DND-41 (cell line): Measurements from ENCODE around the gene TRIM44.

ENCODE experiments used
- ATAC-seq: fragments of 200-7000 bp; cut with Tn5 transposase; 3 replicates; pipeline ENCODE4 v1.9.1; 2021; ENCODE audit warnings: low read depth; ENCODE audit not compliant: insufficient read depth
- DNase-seq: peaks from one replicate; pipeline ENCODE4 v3.0.0-alpha.2; 2020
- H2AFZ ChIP-seq: 2 replicates; pipeline ENCODE4 v1.6.0; 2012; ENCODE audit warnings: low read depth, low read length
- H3K27ac ChIP-seq: 2 replicates; pipeline ENCODE4 v1.5.1; 2012; ENCODE audit warnings: low read length, inconsistent platforms
- H3K27me3 ChIP-seq: fragments of 200-600 bp; sonication (generic); 2 replicates; pipeline ENCODE4 v1.6.0; 2012; ENCODE audit warnings: low read length, mild to moderate bottlenecking, inconsistent platforms; ENCODE audit not compliant: insufficient read depth, poor library complexity
- H3K36me3 ChIP-seq: 2 replicates; pipeline ENCODE4 v1.5.1; 2012; ENCODE audit warnings: low read length, inconsistent platforms; ENCODE audit not compliant: insufficient read depth
- H3K4me1 ChIP-seq: 2 replicates; pipeline ENCODE4 v1.5.1; 2012; ENCODE audit warnings: mild to moderate bottlenecking, low read length; ENCODE audit not compliant: insufficient read depth
- H3K4me2 ChIP-seq: 2 replicates; pipeline ENCODE4 v1.6.0; 2012; ENCODE audit warnings: mild to moderate bottlenecking, moderate library complexity, low read length, inconsistent platforms; ENCODE audit not compliant: insufficient read depth
- H3K4me3 ChIP-seq, 2 experiments: fragments of 200-600 bp in 1 of 2; shearing (Covaris generic) in 1 of 2; 2 replicates each; pipeline ENCODE4 v1.5.1; 2012 to 2016; ENCODE audit warnings: inconsistent platforms in 2 of 2, low read length in 2 of 2, mild to moderate bottlenecking in 2 of 2, low read depth in 1 of 2, moderate library complexity in 1 of 2
- H3K79me2 ChIP-seq: 2 replicates; pipeline ENCODE4 v1.6.0; 2012; ENCODE audit warnings: low read length, inconsistent platforms; ENCODE audit not compliant: insufficient read depth
- H3K9ac ChIP-seq: 2 replicates; pipeline ENCODE4 v1.6.0; 2012; ENCODE audit warnings: low read depth, mild to moderate bottlenecking, inconsistent platforms, low read length, moderate library complexity
- H3K9me3 ChIP-seq: 2 replicates; pipeline ENCODE4 v1.5.1; 2012; ENCODE audit warnings: low read length, moderate library complexity, mild to moderate bottlenecking, inconsistent platforms; ENCODE audit not compliant: insufficient read depth, severe bottlenecking
- H4K20me1 ChIP-seq: 2 replicates; pipeline ENCODE4 v1.6.0; 2012; ENCODE audit warnings: low read length; ENCODE audit not compliant: insufficient read depth
- EZH2 ChIP-seq: IDR thresholded peaks from 3 replicates; pipeline ENCODE4 v1.6.1; 2012; ENCODE audit warnings: borderline replicate concordance, low read depth, mild to moderate bottlenecking, moderate library complexity, low read length, inconsistent platforms; ENCODE audit not compliant: severe bottlenecking
- TF ChIP-seq, protein P1 (sequence below): IDR thresholded peaks from 2 replicates; pipeline ENCODE4 v1.5.1; 2012; ENCODE audit warnings: borderline replicate concordance, low read length, moderate library complexity, mild to moderate bottlenecking; ENCODE audit not compliant: poor library complexity, severe bottlenecking; ENCODE audit errors: extremely low read depth

Gene TRIM44

DNA sequence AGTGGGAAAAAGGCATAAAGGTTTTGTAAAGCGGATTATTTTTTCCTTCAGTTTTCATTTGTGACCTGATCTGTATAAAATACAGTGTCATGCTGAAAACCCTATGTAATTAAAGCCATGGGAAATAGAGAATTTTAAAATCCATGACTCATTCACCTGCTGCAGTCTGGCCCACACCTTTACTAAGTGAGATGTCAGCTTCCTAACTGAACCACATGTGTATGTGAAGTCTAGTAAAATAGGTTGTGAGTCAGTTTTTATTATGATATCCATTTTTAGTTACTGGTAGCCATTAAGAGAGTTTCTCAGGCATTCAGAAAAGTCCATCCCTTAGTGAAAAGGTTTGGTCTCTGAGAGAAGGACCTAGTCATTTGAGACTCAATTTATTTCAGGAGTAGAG, 60.9 kb downstream of the TRIM44 start:
- ATAC-seq: no peak
- Histone ChIP-seq H4K20me1 (no peaks in the 10 kb centered on the region), H3K9me3 (no peaks in the 10 kb centered on the region)

GRCh38 chr11:35723913-35724312, 61.3 kb downstream of the TRIM44 start:
- ATAC-seq: no peak

More for the DNA sequence above, 60.9 kb downstream of the TRIM44 start:
- no peak overlapping the region for H3K4me2 ChIP-seq
- H2AFZ ChIP-seq: no peak overlapping the region
- H3K36me3 ChIP-seq: no peaks in the 10 kb centered on the region
- H3K9ac ChIP-seq: no peak overlapping the region
- TF ChIP-seq, protein P1, sequence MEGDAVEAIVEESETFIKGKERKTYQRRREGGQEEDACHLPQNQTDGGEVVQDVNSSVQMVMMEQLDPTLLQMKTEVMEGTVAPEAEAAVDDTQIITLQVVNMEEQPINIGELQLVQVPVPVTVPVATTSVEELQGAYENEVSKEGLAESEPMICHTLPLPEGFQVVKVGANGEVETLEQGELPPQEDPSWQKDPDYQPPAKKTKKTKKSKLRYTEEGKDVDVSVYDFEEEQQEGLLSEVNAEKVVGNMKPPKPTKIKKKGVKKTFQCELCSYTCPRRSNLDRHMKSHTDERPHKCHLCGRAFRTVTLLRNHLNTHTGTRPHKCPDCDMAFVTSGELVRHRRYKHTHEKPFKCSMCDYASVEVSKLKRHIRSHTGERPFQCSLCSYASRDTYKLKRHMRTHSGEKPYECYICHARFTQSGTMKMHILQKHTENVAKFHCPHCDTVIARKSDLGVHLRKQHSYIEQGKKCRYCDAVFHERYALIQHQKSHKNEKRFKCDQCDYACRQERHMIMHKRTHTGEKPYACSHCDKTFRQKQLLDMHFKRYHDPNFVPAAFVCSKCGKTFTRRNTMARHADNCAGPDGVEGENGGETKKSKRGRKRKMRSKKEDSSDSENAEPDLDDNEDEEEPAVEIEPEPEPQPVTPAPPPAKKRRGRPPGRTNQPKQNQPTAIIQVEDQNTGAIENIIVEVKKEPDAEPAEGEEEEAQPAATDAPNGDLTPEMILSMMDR: no peak
- no peak for TF ChIP-seq EZH2
- H3K4me1 ChIP-seq: no peaks in the 10 kb centered on the region
- no peak overlapping the region for H3K27ac ChIP-seq
- DNase-seq: no peak
- H3K79me2 ChIP-seq: no peaks in the 10 kb centered on the region
- H3K4me3 ChIP-seq: no peak overlapping the region
- H3K27me3 ChIP-seq: no peaks in the 10 kb centered on the region

DNA sequence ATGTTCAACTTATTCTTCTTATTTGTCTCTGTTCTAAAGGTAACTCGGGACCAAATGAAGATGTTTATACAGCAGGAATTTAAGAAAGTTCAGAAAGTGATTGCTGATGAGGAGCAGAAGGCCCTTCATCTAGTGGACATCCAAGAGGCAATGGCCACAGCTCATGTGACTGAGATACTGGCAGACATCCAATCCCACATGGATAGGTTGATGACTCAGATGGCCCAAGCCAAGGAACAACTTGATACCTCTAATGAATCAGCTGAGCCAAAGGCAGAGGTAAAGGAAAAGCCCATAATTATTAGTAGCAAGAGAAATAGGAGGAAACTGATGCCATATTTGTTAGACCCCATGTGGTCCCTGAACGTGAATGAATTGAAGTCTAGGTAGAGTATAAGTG, 63.3 kb downstream of the TRIM44 start:
- DNase-seq (no peak), ATAC-seq (no peak)
- H2AFZ ChIP-seq: no peak overlapping the region
- H3K4me1 ChIP-seq: no peaks in the 10 kb centered on the region
- no peaks in the 10 kb centered on the region for H3K9me3 ChIP-seq
- no peaks in the 10 kb centered on the region for H3K79me2 ChIP-seq
- no peak overlapping the region for H3K4me3 ChIP-seq
- no peaks in the 10 kb centered on the region for H4K20me1 ChIP-seq
- H3K4me2 ChIP-seq: no peak overlapping the region
- H3K9ac ChIP-seq: no peak overlapping the region
- H3K36me3 ChIP-seq: no peaks in the 10 kb centered on the region
- no peak overlapping the region for H3K27ac ChIP-seq
- H3K27me3 ChIP-seq: no peaks in the 10 kb centered on the region
- TF ChIP-seq, protein P1: no peak
- no peak for TF ChIP-seq EZH2

More at GRCh38 chr11:35723913-35724312, 61.3 kb downstream of the TRIM44 start:
- Histone ChIP-seq H3K4me1 (no peaks in the 10 kb centered on the region), H3K27me3 (no peaks in the 10 kb centered on the region), H3K36me3 (no peaks in the 10 kb centered on the region), H3K27ac (no peak overlapping the region), H3K79me2 (no peaks in the 10 kb centered on the region), H3K9ac (no peak overlapping the region), H3K4me3 (no peak overlapping the region), H4K20me1 (no peaks in the 10 kb centered on the region), H3K9me3 (no peaks in the 10 kb centered on the region), H2AFZ (no peak overlapping the region), H3K4me2 (no peak overlapping the region)
- no peak for DNase-seq
- TF ChIP-seq EZH2: no peak
- TF ChIP-seq, protein P1: no peak

GRCh38 chr11:35727140-35727539, 64.6 kb downstream of the TRIM44 start:
- H3K27me3 ChIP-seq: no peaks in the 10 kb centered on the region
- no peaks in the 10 kb centered on the region for H3K79me2 ChIP-seq
- no peaks in the 10 kb centered on the region for H3K36me3 ChIP-seq
- TF ChIP-seq EZH2: no peak
- TF ChIP-seq, protein P1: no peak
- H3K9ac ChIP-seq: no peak overlapping the region
- H3K4me3 ChIP-seq: no peak overlapping the region
- ATAC-seq (no peak), DNase-seq (no peak)
- no peak overlapping the region for H2AFZ ChIP-seq
- H3K9me3 ChIP-seq: no peaks in the 10 kb centered on the region
- no peak overlapping the region for H3K27ac ChIP-seq
- no peaks in the 10 kb centered on the region for H3K4me1 ChIP-seq
- H4K20me1 ChIP-seq: no peaks in the 10 kb centered on the region
- H3K4me2 ChIP-seq: no peak overlapping the region
